ENCODE results near the gene ZNF778.

Gene ZNF778

GRCh38 chr16:89281189-89281577, 63.7 kb downstream of the ZNF778 start:
- Mint-ChIP-seq H3K27me3 (ENCODE audit: low read depth, poor library complexity) (no peaks in the 10 kb centered on the region), H3K4me1 (peaks cover 5% of the 10 kb centered on the region), H3K9me3 (no peaks in the 10 kb centered on the region), H3K27ac (no peak overlapping the region), H3K4me3 (no peak overlapping the region), H3K36me3 (ENCODE audit: low read depth) (no peaks in the 10 kb centered on the region)
- TF ChIP-seq CTCF (IDR thresholded peaks at IDR 0.05), result no peak
- DNase-seq, result no peak

DNA sequence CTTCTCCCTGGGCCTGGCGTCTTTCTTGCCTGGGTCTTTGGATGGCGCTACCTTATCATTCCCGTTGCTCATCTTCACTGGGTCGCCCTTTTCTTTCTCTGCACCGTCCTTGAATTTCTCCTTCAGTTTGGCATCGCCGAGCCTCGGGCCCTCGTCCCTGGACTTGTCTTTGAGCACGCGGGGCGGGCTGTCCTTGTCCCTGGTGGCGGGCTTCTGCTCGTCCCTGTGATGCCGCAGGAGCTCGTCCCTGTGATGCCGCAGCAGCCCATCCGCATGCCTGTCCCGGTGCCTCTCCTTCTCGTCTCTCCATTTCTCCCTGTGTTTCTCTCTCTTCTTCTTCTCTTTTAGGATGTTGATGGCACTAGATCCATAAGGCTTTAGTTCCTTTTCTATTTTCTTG, 64.3 kb downstream of the ZNF778 start:
- no peaks in the 10 kb centered on the region for H3K27me3 Mint-ChIP-seq (ENCODE audit: low read depth, poor library complexity)
- DNase-seq, result no peak
- no peak overlapping the region for H3K4me3 Mint-ChIP-seq
- H3K4me1 Mint-ChIP-seq, result peaks cover 5% of the 10 kb centered on the region
- no peak overlapping the region for H3K27ac Mint-ChIP-seq
- no peaks in the 10 kb centered on the region for H3K36me3 Mint-ChIP-seq (ENCODE audit: low read depth)
- TF ChIP-seq CTCF (IDR thresholded peaks at IDR 0.05), result no peak
- no peaks in the 10 kb centered on the region for H3K9me3 Mint-ChIP-seq

DNA sequence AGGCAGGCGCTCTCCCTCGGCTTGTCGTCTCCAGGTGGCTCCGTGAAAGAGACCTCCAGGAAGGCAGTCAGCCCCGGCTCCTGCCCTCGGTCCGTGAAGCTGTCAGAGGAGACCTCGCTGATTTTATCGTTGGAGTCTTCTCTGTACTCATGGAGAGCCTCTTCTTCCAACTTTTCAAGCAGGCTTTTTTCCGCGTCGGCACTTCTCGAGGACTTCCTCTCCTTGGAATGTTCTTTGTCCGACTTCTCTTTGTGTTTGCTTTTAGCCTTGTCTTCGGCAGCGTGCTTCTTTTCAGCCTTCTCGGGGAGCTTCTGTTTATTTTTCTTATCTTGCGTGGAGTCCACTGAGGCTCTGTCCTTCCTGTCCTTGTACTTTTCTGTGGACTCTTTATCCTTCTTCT, 65.0 kb downstream of the ZNF778 start:
- Mint-ChIP-seq H3K4me3 (no peak overlapping the region), H3K27me3 (ENCODE audit: low read depth, poor library complexity) (no peaks in the 10 kb centered on the region), H3K9me3 (no peaks in the 10 kb centered on the region), H3K4me1 (peaks cover under 1% of the 10 kb centered on the region), H3K36me3 (ENCODE audit: low read depth) (peaks cover 3% of the 10 kb centered on the region), H3K27ac (no peak overlapping the region)
- DNase-seq, result no peak
- TF ChIP-seq CTCF (IDR thresholded peaks at IDR 0.05), result no peak

GRCh38 chr16:89283449-89283848, 65.9 kb downstream of the ZNF778 start:
- no peaks in the 10 kb centered on the region for H3K27me3 Mint-ChIP-seq (ENCODE audit: low read depth, poor library complexity)
- H3K9me3 Mint-ChIP-seq, result no peaks in the 10 kb centered on the region
- no peak overlapping the region for H3K4me3 Mint-ChIP-seq
- no peaks in the 10 kb centered on the region for H3K4me1 Mint-ChIP-seq
- no peak overlapping the region for H3K27ac Mint-ChIP-seq
- peaks cover 9% of the 10 kb centered on the region for H3K36me3 Mint-ChIP-seq (ENCODE audit: low read depth)
- no peak for DNase-seq
- no peak for TF ChIP-seq CTCF (IDR thresholded peaks at IDR 0.05)

GRCh38 chr16:89285381-89285780, 67.9 kb downstream of the ZNF778 start:
- H3K27ac Mint-ChIP-seq, result no peak overlapping the region
- peaks cover 15% of the 10 kb centered on the region for H3K36me3 Mint-ChIP-seq (ENCODE audit: low read depth)
- H3K9me3 Mint-ChIP-seq, result no peaks in the 10 kb centered on the region
- no peak for DNase-seq
- no peak overlapping the region for H3K4me3 Mint-ChIP-seq
- TF ChIP-seq CTCF (IDR thresholded peaks at IDR 0.05), result no peak
- no peaks in the 10 kb centered on the region for H3K27me3 Mint-ChIP-seq (ENCODE audit: low read depth, poor library complexity)
- peaks cover 5% of the 10 kb centered on the region for H3K4me1 Mint-ChIP-seq

DNA sequence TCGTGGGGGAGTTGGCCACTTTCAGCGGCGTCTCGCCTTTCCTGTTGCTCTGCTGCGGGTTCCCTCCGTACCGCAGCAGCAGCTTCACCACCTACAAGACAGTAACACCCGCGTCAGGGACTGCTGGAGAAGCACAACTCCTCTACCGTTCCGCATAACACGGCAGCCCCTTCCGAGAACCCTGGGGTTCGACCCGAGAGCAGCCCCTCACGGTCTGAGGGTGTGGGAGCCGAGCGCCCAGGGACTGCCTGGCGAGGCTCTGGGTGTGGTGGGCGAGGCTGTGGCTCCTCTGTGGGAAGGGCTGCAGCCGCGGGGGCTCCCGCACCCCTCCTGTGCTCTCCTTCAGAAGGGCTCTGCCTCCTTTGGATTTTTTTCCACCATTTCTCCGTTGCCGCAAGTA, 68.6 kb downstream of the ZNF778 start:
- H3K27ac Mint-ChIP-seq, result peak overlapping the region; percentile 79
- H3K36me3 Mint-ChIP-seq (ENCODE audit: low read depth), result peaks cover 15% of the 10 kb centered on the region
- H3K4me1 Mint-ChIP-seq, result peaks cover 6% of the 10 kb centered on the region
- no peak for DNase-seq
- no peak overlapping the region for H3K4me3 Mint-ChIP-seq
- no peaks in the 10 kb centered on the region for H3K9me3 Mint-ChIP-seq
- no peak for TF ChIP-seq CTCF (IDR thresholded peaks at IDR 0.05)
- H3K27me3 Mint-ChIP-seq (ENCODE audit: low read depth, poor library complexity), result no peaks in the 10 kb centered on the region
